Keratinocyte (primary cell): ENCODE measurements around the gene POLE. TPM values are rescaled to one million over a fixed set of nuclear protein-coding genes. Genes with fewer than 3 reads are reported as not detected.

ENCODE experiments used
- DNase-seq: peaks from one replicate; pipeline ENCODE4 v3.0.0-alpha.2; 2011; ENCODE audit warnings: low read depth, missing footprints, low spot score
- FAIRE-seq: peaks from 2 replicates; lab custom pipeline; 2011; peaks lifted over from hg19 to GRCh38; lab: Jason Lieb, UNC
- H2AFZ ChIP-seq: 2 replicates; pipeline ENCODE4 v1.6.0; 2012; ENCODE audit warnings: low read length, control low read depth, inconsistent platforms; ENCODE audit not compliant: control insufficient read depth
- H3K27ac ChIP-seq: 2 replicates; pipeline ENCODE4 v1.5.1; 2011; ENCODE audit warnings: low read length; ENCODE audit not compliant: control insufficient read depth, insufficient read depth
- H3K27me3 ChIP-seq: 3 replicates; pipeline ENCODE4 v1.6.0; 2011; ENCODE audit warnings: low read length; ENCODE audit not compliant: control insufficient read depth, insufficient read depth; ENCODE audit errors: extremely low read depth
- H3K36me3 ChIP-seq, 2 experiments: 2 replicates in 1 of 2; 3 replicates in 1 of 2; pipeline ENCODE4 v1.5.1; 2011; ENCODE audit warnings: low read length in 2 of 2, mild to moderate bottlenecking in 1 of 2; ENCODE audit not compliant: control insufficient read depth in 2 of 2, insufficient read depth in 2 of 2; ENCODE audit errors: extremely low read depth in 1 of 2
- H3K4me1 ChIP-seq: 3 replicates; pipeline ENCODE4 v1.5.1; 2011; ENCODE audit warnings: low read length; ENCODE audit not compliant: control insufficient read depth, insufficient read depth; ENCODE audit errors: extremely low read depth
- H3K4me2 ChIP-seq: 3 replicates; pipeline ENCODE4 v1.6.0; 2011; ENCODE audit warnings: low read depth, low read length; ENCODE audit not compliant: control insufficient read depth, insufficient read depth; ENCODE audit errors: extremely low read depth
- H3K4me3 ChIP-seq, 3 experiments: fragments of 200-600 bp in 1 of 3; sonication (generic) in 1 of 3; 2 replicates in 2 of 3; 3 replicates in 1 of 3; pipeline ENCODE4 v1.5.1; 2011 to 2016; ENCODE audit warnings: low read length in 3 of 3, mild to moderate bottlenecking in 3 of 3, control low read depth in 2 of 3, inconsistent platforms in 1 of 3, low read depth in 1 of 3, mixed read lengths in 1 of 3, mixed run types in 1 of 3, moderate library complexity in 1 of 3; ENCODE audit not compliant: control insufficient read depth in 2 of 3, insufficient read depth in 2 of 3; ENCODE audit errors: extremely low read depth in 1 of 3
- H3K79me2 ChIP-seq: 2 replicates; pipeline ENCODE4 v1.6.0; 2012; ENCODE audit warnings: low read length; ENCODE audit not compliant: control insufficient read depth, insufficient read depth
- H3K9ac ChIP-seq: 3 replicates; pipeline ENCODE4 v1.6.0; 2011; ENCODE audit warnings: low read length; ENCODE audit not compliant: control insufficient read depth, insufficient read depth; ENCODE audit errors: extremely low read depth
- H3K9me1 ChIP-seq: 3 replicates; pipeline ENCODE4 v1.6.0; 2011; ENCODE audit warnings: low read length; ENCODE audit not compliant: control insufficient read depth, insufficient read depth; ENCODE audit errors: extremely low read depth
- H3K9me3 ChIP-seq: 2 replicates; pipeline ENCODE4 v1.5.1; 2012; ENCODE audit warnings: low read depth, low read length; ENCODE audit not compliant: control insufficient read depth
- H4K20me1 ChIP-seq: 3 replicates; pipeline ENCODE4 v1.6.0; 2011; ENCODE audit warnings: low read length; ENCODE audit not compliant: control insufficient read depth, insufficient read depth; ENCODE audit errors: extremely low read depth
- EZH2 ChIP-seq: IDR thresholded peaks from one replicate; pipeline ENCODE4 v1.6.1; 2012; ENCODE audit warnings: inconsistent platforms, mild to moderate bottlenecking, low read length, moderate library complexity
- dilution Hi-C: fragments of 300-500 bp; cut with MboI; formaldehyde crosslinking; loops from one replicate; pipeline ENCODE4 v1.7.0; 2020; ENCODE audit warnings: low sequenced_read_pairs; ENCODE audit not compliant: extremely low pct_ligation_motif_present
- polyA plus RNA-seq, 5 experiments: library from polyadenylated mRNA; depleted of rRNA in 3 of 5; stranded (reverse) in 3 of 5; stranded (forward) in 1 of 5; unstranded in 1 of 5; fragments of >200 nt; gene quantifications; 1 replicate in 1 of 5; 2 replicates in 3 of 5; 3 replicates in 1 of 5; pipeline versions ENCODE4 v1.2.1 to v1.2.3, GENCODE V29; 2011 to 2012; ENCODE audit warnings: missing spikeins in 2 of 5, low read depth in 1 of 5, low replicate concordance in 1 of 5
- TF ChIP-seq, protein P1 (sequence below), 3 experiments: IDR thresholded peaks in 1 of 3; conservative IDR thresholded peaks in 1 of 3; optimal IDR thresholded peaks in 1 of 3; 2 replicates in 2 of 3; 3 replicates in 1 of 3; pipeline versions ENCODE3 to v1.5.1; 2011; ENCODE audit warnings: low read length in 3 of 3, mild to moderate bottlenecking in 3 of 3, moderate library complexity in 2 of 3, control low read depth in 1 of 3, inconsistent platforms in 1 of 3; ENCODE audit not compliant: insufficient read depth in 2 of 3; ENCODE audit errors: extremely low read depth in 1 of 3

The POLE gene
- polyA plus RNA-seq, 1 donor (not counting 4 experiments of a cell fraction or from before 2014, with no cell fraction given): 14.8 TPM

DNA sequence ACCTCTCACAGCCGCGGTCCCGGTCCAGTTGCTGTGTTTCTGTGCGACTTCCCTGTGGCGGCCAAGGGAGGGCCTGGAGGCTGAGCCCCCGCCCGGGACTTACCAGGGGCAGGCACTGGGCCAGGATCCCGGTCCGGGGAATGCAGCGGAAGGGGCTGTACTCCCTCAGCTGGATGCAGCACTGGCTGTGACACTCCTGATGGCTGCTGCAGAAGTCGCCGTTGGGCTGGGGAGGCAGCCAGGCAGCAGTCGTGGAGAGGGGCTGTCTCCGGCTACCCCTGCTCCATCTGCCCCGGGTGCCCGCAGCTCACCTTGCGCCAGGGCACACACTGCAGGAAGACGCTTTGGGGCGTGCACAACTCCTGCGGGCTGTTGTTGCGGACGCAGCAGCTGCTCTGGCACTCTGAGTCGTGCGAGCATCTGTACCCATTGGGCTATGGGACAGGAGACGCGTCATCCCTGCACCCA lies 83.0 kb downstream of the POLE start:
- FAIRE-seq: no peak
- TF ChIP-seq, protein P1, sequence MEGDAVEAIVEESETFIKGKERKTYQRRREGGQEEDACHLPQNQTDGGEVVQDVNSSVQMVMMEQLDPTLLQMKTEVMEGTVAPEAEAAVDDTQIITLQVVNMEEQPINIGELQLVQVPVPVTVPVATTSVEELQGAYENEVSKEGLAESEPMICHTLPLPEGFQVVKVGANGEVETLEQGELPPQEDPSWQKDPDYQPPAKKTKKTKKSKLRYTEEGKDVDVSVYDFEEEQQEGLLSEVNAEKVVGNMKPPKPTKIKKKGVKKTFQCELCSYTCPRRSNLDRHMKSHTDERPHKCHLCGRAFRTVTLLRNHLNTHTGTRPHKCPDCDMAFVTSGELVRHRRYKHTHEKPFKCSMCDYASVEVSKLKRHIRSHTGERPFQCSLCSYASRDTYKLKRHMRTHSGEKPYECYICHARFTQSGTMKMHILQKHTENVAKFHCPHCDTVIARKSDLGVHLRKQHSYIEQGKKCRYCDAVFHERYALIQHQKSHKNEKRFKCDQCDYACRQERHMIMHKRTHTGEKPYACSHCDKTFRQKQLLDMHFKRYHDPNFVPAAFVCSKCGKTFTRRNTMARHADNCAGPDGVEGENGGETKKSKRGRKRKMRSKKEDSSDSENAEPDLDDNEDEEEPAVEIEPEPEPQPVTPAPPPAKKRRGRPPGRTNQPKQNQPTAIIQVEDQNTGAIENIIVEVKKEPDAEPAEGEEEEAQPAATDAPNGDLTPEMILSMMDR (optimal IDR thresholded peaks at IDR 0.05 in 1 of 3, IDR thresholded peaks at IDR 0.05 in 1 of 3, conservative IDR thresholded peaks at IDR 0.05 in 1 of 3; ENCODE audit: extremely low read depth in 1 of 3, insufficient read depth in 2 of 3, low read length in 3 of 3): no peak
- TF ChIP-seq EZH2: peak; percentile 70
- H3K9me1 ChIP-seq: no peaks in the 10 kb centered on the region
- no peaks in the 10 kb centered on the region for H3K36me3 ChIP-seq
- peaks cover 2% of the 10 kb centered on the region for H3K4me1 ChIP-seq
- dilution Hi-C loops: no loop called here
- H3K9ac ChIP-seq: no peak overlapping the region
- DNase-seq: no peak
- no peak overlapping the region for H3K4me2 ChIP-seq
- H4K20me1 ChIP-seq: no peaks in the 10 kb centered on the region
- H3K27ac ChIP-seq: no peak overlapping the region
- H2AFZ ChIP-seq: no peak overlapping the region
- H3K27me3 ChIP-seq: peaks cover 78% of the 10 kb centered on the region
- H3K9me3 ChIP-seq: no peaks in the 10 kb centered on the region
- no peak overlapping the region for H3K4me3 ChIP-seq
- H3K79me2 ChIP-seq: no peaks in the 10 kb centered on the region

- DNase-seq (no peak), FAIRE-seq (no peak)
- Histone ChIP-seq H3K9me1 (no peaks in the 10 kb centered on the region), H3K9ac (no peak overlapping the region), H3K27me3 (peaks cover 79% of the 10 kb centered on the region), H3K36me3 (no peaks in the 10 kb centered on the region), H3K79me2 (no peaks in the 10 kb centered on the region), H3K4me3 (no peak overlapping the region), H4K20me1 (no peaks in the 10 kb centered on the region), H3K27ac (no peak overlapping the region), H3K9me3 (no peaks in the 10 kb centered on the region), H3K4me1 (peaks cover 5% of the 10 kb centered on the region), H3K4me2 (no peak overlapping the region), H2AFZ (no peak overlapping the region)
- dilution Hi-C loops: no loop called here
- TF ChIP-seq, protein P1 (optimal IDR thresholded peaks at IDR 0.05 in 1 of 3, IDR thresholded peaks at IDR 0.05 in 1 of 3, conservative IDR thresholded peaks at IDR 0.05 in 1 of 3; ENCODE audit: extremely low read depth in 1 of 3, insufficient read depth in 2 of 3, low read length in 3 of 3): no peak
- TF ChIP-seq EZH2: peak; percentile 39
Measured at GRCh38 chr12:132603240-132604150, 83.6 kb downstream of the POLE start.
